GM18861 (cell line): ENCODE measurements around the gene VAPB.

Experiments used
- ATAC-seq: cut with Tn5 transposase; IDR thresholded peaks from one replicate; pipeline ENCODE4 v1.9.1; 2021; ENCODE audit not compliant: unreplicated experiment

Gene VAPB

GRCh38 chr20:58479726-58480440 lies 90.9 kb downstream of the VAPB start:
- no peak for ATAC-seq

GRCh38 chr20:58480551-58481336 lies 91.7 kb downstream of the VAPB start:
- ATAC-seq = no peak

- no peak for ATAC-seq
Observed at GRCh38 chr20:58481481-58482021, 92.5 kb downstream of the VAPB start.

- no peak for ATAC-seq
Observed at GRCh38 chr20:58482416-58482815, 93.4 kb downstream of the VAPB start.

GRCh38 chr20:58483051-58483450 lies 94.0 kb downstream of the VAPB start:
- no peak for ATAC-seq

- ATAC-seq = no peak
Observed at GRCh38 chr20:58483470-58483869, 94.4 kb downstream of the VAPB start.

GRCh38 chr20:58485393-58485792 lies 96.4 kb downstream of the VAPB start:
- ATAC-seq = no peak

- ATAC-seq = no peak
Observed at GRCh38 chr20:58486207-58486606, 97.2 kb downstream of the VAPB start.

- ATAC-seq = no peak
Observed at GRCh38 chr20:58492074-58492718, 103.2 kb downstream of the VAPB start.

- no peak for ATAC-seq
Observed at GRCh38 chr20:58492795-58493524, 103.9 kb downstream of the VAPB start.

GRCh38 chr20:58494923-58495622 lies 106.0 kb downstream of the VAPB start:
- no peak for ATAC-seq

GRCh38 chr20:58495623-58496428 lies 106.8 kb downstream of the VAPB start:
- ATAC-seq = no peak

GRCh38 chr20:58496429-58496769 lies 107.4 kb downstream of the VAPB start:
- no peak for ATAC-seq

GRCh38 chr20:58497076-58497641 lies 108.1 kb downstream of the VAPB start:
- ATAC-seq = no peak

- ATAC-seq = no peak
Observed at GRCh38 chr20:58497724-58498469, 108.9 kb downstream of the VAPB start.

- no peak for ATAC-seq
Observed at GRCh38 chr20:58498470-58499068, 109.5 kb downstream of the VAPB start.

GRCh38 chr20:58500256-58500655 lies 111.2 kb downstream of the VAPB start:
- no peak for ATAC-seq
